ENCODE data around the gene CEP41.

DNA sequence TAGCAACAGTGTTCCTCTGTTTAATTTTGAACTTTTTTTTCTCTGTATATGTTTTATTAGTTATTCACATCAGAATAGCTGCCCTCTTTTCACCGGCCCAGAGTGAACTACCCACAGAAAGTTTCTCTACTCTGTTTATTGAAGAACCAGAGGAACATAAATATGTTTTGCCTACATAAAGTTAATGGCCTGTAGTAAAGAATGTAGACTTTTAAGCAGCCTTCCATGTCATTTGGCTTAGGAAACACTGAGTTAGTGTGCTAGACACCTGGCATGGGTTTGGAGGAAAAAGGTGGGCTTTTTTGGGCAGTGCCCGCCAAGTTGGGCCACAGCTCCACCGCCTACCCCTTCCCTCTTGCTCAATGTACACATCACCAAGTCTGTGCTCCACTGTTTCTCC, 42.2 kb upstream of the CEP41 start:
- TF ChIP-seq, protein P1, sequence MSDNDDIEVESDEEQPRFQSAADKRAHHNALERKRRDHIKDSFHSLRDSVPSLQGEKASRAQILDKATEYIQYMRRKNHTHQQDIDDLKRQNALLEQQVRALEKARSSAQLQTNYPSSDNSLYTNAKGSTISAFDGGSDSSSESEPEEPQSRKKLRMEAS (IDR thresholded peaks at IDR 0.05; ENCODE audit: low read depth, low read length), result no peak
- TF ChIP-seq POLR2A (IDR thresholded peaks at IDR 0.05; ENCODE audit: extremely low read depth, insufficient read length) (no peak), MYC (IDR thresholded peaks at IDR 0.05; ENCODE audit: low read depth, low read length) (no peak)
- TF ChIP-seq, protein P2, sequence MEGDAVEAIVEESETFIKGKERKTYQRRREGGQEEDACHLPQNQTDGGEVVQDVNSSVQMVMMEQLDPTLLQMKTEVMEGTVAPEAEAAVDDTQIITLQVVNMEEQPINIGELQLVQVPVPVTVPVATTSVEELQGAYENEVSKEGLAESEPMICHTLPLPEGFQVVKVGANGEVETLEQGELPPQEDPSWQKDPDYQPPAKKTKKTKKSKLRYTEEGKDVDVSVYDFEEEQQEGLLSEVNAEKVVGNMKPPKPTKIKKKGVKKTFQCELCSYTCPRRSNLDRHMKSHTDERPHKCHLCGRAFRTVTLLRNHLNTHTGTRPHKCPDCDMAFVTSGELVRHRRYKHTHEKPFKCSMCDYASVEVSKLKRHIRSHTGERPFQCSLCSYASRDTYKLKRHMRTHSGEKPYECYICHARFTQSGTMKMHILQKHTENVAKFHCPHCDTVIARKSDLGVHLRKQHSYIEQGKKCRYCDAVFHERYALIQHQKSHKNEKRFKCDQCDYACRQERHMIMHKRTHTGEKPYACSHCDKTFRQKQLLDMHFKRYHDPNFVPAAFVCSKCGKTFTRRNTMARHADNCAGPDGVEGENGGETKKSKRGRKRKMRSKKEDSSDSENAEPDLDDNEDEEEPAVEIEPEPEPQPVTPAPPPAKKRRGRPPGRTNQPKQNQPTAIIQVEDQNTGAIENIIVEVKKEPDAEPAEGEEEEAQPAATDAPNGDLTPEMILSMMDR (IDR thresholded peaks at IDR 0.05; ENCODE audit: low read depth, low read length), result no peak
